Gastroesophageal sphincter (tissue), 4 donors: ENCODE measurements around the gene TBL1XR1. TPM values are rescaled to one million over a fixed set of nuclear protein-coding genes. Genes with fewer than 3 reads are reported as not detected.

ENCODE experiments used
- ATAC-seq: fragments of 150-250 bp; one replicate; pipeline ENCODE4 v1.9.1; 2016; ENCODE audit warnings: mild to moderate bottlenecking, moderate library complexity
- H3K27ac ChIP-seq, 4 donors: fragments of 200-600 bp; sonication (generic) in 3 of 4; 1 replicate in 3 of 4; 2 replicates in 1 of 4; pipeline ENCODE4 v1.5.1; 2016 to 2019
- H3K27me3 ChIP-seq: fragments of 200-600 bp; sonication (generic); one replicate; pipeline ENCODE4 v1.5.1; 2019
- H3K36me3 ChIP-seq, 2 donors: fragments of 200-600 bp; sonication (generic); one replicate each; pipeline ENCODE4 v1.5.1; 2019; ENCODE audit warnings: control low read depth in 1 of 2
- H3K4me1 ChIP-seq, 3 donors: fragments of 200-600 bp; sonication (generic); 1 replicate in 2 of 3; 2 replicates in 1 of 3; pipeline ENCODE4 v1.5.1; 2016 to 2019; ENCODE audit warnings: control low read depth in 2 of 3
- H3K4me3 ChIP-seq, 2 donors: fragments of 200-600 bp; sonication (generic); one replicate each; pipeline ENCODE4 v1.5.1; 2019; ENCODE audit warnings: mild to moderate bottlenecking in 1 of 2, moderate library complexity in 1 of 2
- H3K9me3 ChIP-seq, 3 donors: fragments of 200-600 bp; sonication (generic); one replicate each; pipeline ENCODE4 v1.5.1; 2017 to 2019; ENCODE audit warnings: control low read depth in 2 of 3
- EP300 ChIP-seq: sonication (generic); formaldehyde crosslinking; IDR thresholded peaks from one replicate; pipeline ENCODE4 v1.6.1; 2017; ENCODE audit warnings: antibody characterized with exemption, mild to moderate bottlenecking
- POLR2A ChIP-seq, 2 donors: fragments of 450-650 bp; IDR thresholded peaks; one replicate each; pipeline ENCODE4 v1.6.1; 2017; ENCODE audit warnings: antibody characterized with exemption in 2 of 2, mild to moderate bottlenecking in 2 of 2, moderate library complexity in 1 of 2
- POLR2AphosphoS5 ChIP-seq: sonication (generic); formaldehyde crosslinking; IDR thresholded peaks from one replicate; pipeline ENCODE4 v1.6.1; 2017; ENCODE audit warnings: antibody characterized with exemption
- WGBS, 2 donors: methylation state at CpG; one replicate each; pipeline ENCODE4 v1.1.5; 2018; ENCODE audit warnings: low coverage in 1 of 2; 5-methylcytosine and 5-hydroxymethylcytosine counted together
- total RNA-seq, 4 donors: library from RNA; depleted of rRNA; stranded (reverse); fragments of >200 nt; gene quantifications; one replicate each; pipeline ENCODE4 v1.1.0, GENCODE V29; 2016
- TF ChIP-seq, protein P1 (sequence below), 4 experiments: fragments of 200-600 bp in 2 of 4; fragments of 450-650 bp in 2 of 4; sonication (generic) in 1 of 4; IDR thresholded peaks; one replicate each; pipeline ENCODE4 v1.5.1; 2017 to 2019; ENCODE audit warnings: antibody characterized with exemption in 4 of 4, mild to moderate bottlenecking in 2 of 4, moderate library complexity in 2 of 4

The TBL1XR1 gene
- total RNA-seq, 4 donors from 2014 or later = 91.1 to 126 (median 97.4) TPM

DNA sequence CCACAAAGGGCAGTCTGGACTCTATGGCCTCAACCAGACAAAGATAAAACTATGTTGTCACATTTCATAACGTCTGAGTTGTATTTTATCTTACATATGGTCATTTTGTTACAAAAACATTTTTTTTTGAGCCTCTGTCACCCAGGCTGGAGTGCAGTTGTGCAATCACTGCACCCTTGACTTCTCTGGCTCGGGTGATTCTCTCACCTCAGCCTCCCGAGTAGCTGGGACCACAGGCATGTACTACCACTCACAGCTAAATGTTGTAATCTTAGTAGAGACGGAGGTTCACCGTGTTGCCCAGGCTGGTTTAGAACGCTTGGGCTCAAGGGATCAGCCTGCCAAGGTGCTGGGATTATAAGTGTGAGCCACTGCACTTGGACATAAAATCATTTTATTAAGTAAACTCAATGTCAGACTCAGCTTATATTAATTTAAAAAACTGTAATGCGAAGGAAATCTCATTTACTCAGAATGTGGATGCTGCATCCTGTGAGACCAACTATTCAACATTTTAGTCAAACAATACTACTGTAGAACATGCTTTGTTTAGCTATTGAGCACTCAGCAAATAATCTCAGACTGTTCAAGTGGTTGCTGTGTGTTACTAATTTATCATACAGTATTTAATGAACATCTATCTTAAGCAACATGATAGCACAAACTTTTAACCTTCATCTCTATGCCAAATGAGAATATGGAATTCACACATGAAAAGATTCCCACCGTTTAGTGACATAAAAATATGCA, 209.2 kb downstream of the TBL1XR1 start:
- TF ChIP-seq, protein P1, sequence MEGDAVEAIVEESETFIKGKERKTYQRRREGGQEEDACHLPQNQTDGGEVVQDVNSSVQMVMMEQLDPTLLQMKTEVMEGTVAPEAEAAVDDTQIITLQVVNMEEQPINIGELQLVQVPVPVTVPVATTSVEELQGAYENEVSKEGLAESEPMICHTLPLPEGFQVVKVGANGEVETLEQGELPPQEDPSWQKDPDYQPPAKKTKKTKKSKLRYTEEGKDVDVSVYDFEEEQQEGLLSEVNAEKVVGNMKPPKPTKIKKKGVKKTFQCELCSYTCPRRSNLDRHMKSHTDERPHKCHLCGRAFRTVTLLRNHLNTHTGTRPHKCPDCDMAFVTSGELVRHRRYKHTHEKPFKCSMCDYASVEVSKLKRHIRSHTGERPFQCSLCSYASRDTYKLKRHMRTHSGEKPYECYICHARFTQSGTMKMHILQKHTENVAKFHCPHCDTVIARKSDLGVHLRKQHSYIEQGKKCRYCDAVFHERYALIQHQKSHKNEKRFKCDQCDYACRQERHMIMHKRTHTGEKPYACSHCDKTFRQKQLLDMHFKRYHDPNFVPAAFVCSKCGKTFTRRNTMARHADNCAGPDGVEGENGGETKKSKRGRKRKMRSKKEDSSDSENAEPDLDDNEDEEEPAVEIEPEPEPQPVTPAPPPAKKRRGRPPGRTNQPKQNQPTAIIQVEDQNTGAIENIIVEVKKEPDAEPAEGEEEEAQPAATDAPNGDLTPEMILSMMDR (IDR thresholded peaks at IDR 0.05) = no peak
- no peak for TF ChIP-seq POLR2A (IDR thresholded peaks at IDR 0.05)
- TF ChIP-seq POLR2AphosphoS5 = no peak
- no peak for TF ChIP-seq EP300
- H3K27me3 ChIP-seq = no peaks in the 10 kb centered on the region
- H3K27ac ChIP-seq = peak overlapping the region in 1 of 4 donors; percentile 14
- no peak overlapping the region for H3K4me3 ChIP-seq
- ATAC-seq = peak; percentile 60
- H3K4me1 ChIP-seq = peaks cover 0 to 14% (median 0%) of the 10 kb centered on the region in 3 donors
- H3K9me3 ChIP-seq = peaks cover 0 to 8% (median 0%) of the 10 kb centered on the region in 3 donors
- WGBS, 2 donors = 1 to 32% methylated on average over 5 to 7 of the region's 8 CpGs
- H3K36me3 ChIP-seq = no peaks in the 10 kb centered on the region

DNA sequence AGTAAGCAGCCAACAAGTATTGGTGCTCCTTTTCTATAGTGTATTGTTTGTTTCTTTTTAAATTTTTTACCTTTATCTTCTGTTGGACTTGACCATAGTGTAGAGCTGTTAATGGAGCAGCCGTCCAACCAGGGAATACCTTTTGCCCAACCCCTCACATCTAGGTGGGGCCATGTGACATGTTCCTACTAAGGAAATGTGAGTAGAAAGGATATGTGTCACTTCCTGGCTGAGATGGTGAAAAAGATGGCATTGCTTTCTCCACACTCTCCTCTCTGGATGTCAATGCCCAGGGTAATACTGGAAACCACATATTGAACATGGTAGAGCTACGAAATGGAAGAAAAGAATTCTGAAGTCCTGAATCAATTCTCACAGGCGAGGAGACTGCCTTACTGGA, 218.8 kb downstream of the TBL1XR1 start:
- WGBS, 2 donors = 92 to 96% methylated on average over 3 of the region's 3 CpGs
- no peak for ATAC-seq
- Histone ChIP-seq H3K9me3 (peaks cover 0 to 18% (median 0%) of the 10 kb centered on the region in 3 donors), H3K36me3 (no peaks in the 10 kb centered on the region), H3K4me1 (no peaks in the 10 kb centered on the region), H3K27me3 (no peaks in the 10 kb centered on the region), H3K27ac (no peak overlapping the region), H3K4me3 (no peak overlapping the region)
- TF ChIP-seq, protein P1 (IDR thresholded peaks at IDR 0.05) = no peak
- TF ChIP-seq EP300 (no peak), POLR2AphosphoS5 (no peak), POLR2A (IDR thresholded peaks at IDR 0.05) (no peak)

DNA sequence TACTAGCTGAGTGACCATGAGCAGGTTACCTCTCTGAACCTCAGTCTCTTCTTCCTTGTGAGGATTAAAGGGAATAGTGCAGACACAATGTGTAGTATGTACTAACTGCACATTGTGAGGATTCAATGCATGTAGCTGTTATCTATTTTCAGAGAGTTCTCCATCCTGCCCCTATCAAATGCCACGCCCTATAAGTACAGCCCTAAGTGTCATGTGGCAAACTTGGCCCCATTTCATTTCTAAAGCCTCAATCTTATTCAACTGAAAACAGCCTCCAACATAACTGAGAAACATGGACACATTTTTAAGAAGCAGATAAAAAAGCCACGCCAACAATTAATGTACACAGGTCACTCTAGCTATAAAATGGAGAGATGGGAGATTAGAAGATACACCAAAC, 220.0 kb downstream of the TBL1XR1 start:
- Histone ChIP-seq H3K27me3 (no peaks in the 10 kb centered on the region), H3K4me1 (no peaks in the 10 kb centered on the region), H3K9me3 (peaks cover 0 to 11% (median 0%) of the 10 kb centered on the region in 3 donors), H3K36me3 (no peaks in the 10 kb centered on the region), H3K27ac (no peak overlapping the region), H3K4me3 (no peak overlapping the region)
- WGBS, 2 donors = 96 to 100% methylated on average over 2 of the region's 2 CpGs
- TF ChIP-seq POLR2A (IDR thresholded peaks at IDR 0.05) (no peak), POLR2AphosphoS5 (no peak)
- TF ChIP-seq, protein P1 (IDR thresholded peaks at IDR 0.05) = no peak
- no peak for ATAC-seq

DNA sequence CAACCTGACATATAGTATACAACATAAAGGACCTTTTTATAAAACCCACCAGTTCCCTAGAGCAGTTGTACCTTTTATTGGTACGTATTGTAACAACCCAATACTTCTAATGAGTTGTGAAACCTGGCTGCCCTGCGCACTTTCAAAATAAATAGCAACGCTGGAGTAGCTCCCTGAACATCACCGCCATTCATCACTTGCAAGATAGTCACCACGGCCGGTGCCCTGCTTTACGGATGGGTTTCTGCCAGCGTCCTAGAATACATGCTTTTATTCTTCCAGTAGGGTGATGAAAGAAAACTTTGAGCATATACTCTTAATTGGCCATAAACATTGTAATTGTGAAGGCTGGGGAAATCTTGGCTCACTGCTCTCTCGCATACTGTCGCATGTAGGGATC, 220.7 kb downstream of the TBL1XR1 start:
- Histone ChIP-seq H3K27ac (no peak overlapping the region), H3K36me3 (no peaks in the 10 kb centered on the region), H3K4me1 (no peaks in the 10 kb centered on the region), H3K9me3 (peaks cover 0 to 4% (median 0%) of the 10 kb centered on the region in 3 donors), H3K4me3 (no peak overlapping the region), H3K27me3 (no peaks in the 10 kb centered on the region)
- TF ChIP-seq, protein P1 (IDR thresholded peaks at IDR 0.05) = no peak
- TF ChIP-seq POLR2AphosphoS5 (no peak), POLR2A (IDR thresholded peaks at IDR 0.05) (no peak), EP300 (no peak)
- no peak for ATAC-seq
- WGBS, 2 donors = 86 to 89% methylated on average over 10 of the region's 10 CpGs

DNA sequence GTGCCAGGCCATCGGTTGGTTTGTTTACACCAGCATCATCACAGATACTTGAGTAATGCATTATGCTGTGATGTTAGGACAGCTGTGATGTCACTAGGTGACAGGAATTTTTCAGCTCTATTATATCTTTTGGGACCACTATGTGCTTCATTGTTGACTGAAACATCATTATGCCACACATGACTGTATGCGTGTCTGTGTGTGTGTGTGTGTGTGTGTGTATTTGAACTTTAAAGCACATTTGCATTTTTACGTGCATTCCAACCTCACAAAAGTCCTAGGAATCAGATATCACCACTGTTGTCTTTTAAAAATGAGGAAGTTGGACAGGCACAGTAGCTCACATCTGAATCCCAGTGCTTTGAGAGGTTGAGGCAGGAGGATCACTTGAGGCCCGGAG, 223.0 kb downstream of the TBL1XR1 start:
- Histone ChIP-seq H3K4me1 (no peaks in the 10 kb centered on the region), H3K27me3 (no peaks in the 10 kb centered on the region), H3K27ac (no peak overlapping the region), H3K9me3 (no peaks in the 10 kb centered on the region), H3K4me3 (no peak overlapping the region), H3K36me3 (no peaks in the 10 kb centered on the region)
- 69 to 95% methylated on average over 3 of the region's 4 CpGs for WGBS, 2 donors
- no peak for ATAC-seq
- TF ChIP-seq, protein P1 (IDR thresholded peaks at IDR 0.05) = no peak
- TF ChIP-seq POLR2A (IDR thresholded peaks at IDR 0.05) (no peak), POLR2AphosphoS5 (no peak), EP300 (no peak)
